Activated CD4-positive, alpha-beta T cell treated with anti-CD3 and anti-CD28 coated beads, Interleukin-2, Interleukin-4, amounts not matched to agents 100 ng/mL and 50 ng/mL, durations not matched to agents 16 hours and 8 hours (primary cell): ENCODE data around the gene NPM3.

Experiments used
- DNase-seq: peaks from one replicate; pipeline ENCODE4 v3.0.0-alpha.2; 2020; ENCODE audit warnings: low spot score

NPM3 gene, protein sequence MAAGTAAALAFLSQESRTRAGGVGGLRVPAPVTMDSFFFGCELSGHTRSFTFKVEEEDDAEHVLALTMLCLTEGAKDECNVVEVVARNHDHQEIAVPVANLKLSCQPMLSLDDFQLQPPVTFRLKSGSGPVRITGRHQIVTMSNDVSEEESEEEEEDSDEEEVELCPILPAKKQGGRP

DNA sequence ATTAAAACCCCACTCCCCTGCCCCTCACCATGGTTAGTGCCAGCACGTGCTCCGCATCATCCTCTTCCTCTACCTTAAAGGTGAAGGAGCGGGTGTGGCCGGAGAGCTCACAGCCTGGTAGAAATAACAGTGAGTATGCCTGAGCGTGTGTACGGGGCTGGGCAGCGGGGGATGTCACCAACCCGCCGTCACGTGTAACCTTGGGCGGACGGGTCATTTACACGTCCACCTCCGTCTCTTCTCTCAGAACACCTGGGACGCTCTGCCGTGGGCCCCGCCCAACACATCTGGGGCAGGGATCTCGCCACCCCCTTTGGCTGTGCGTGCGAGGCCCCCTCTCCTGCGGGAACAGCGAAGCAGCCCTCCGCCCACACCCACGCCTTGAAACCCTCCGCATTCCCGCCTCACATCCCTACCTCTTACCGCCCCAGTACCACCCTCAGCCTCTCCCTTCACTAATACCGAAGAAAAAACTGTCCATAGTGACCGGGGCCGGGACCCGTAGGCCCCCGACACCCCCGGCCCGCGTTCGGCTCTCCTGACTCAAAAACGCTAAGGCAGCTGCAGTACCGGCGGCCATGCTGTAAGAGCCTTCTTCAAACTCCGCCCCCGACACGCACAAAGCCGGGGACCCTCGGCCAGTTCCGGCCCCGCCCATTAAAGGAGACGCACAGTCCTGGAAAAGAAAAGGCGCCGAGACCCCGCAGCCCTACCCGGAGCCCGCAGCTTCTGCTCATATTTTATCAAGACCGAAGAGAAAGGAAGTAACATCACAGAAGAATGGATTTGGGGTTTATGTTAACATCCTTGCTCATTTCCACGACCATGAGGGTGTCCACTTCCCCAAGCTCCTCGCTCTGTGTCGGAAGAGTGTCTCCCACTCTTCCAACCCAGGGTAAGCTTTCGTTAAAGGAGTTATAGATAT is at the start of gene NPM3:
NPM3 (minus strand) TSS at position 636 of the 925 bp plus-strand sequence; CDS start at position 580, 56 bp downstream.
- peak; percentile 89 for DNase-seq

DNA sequence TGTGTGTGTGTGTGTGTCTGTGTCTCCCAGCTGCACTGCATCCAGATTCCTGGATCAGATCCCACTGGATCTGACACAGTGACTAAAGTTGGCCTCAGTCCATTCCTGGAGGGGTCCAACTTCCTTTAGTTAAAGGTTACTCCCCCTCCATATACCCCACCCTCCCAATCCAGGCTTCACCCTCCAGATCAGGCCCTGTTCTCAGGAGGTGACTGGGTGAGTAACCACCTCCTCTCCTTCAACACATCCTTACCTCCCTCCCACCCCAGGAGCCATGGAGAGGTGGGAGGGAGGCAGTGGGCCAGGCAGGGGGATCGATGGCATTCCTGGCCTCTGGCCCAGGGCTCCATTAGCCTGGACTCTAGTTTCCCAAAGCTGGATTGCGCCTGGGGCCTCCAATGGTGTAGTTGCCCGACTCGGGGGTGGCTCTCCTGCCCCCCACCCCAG is 49.1 kb upstream of the NPM3 start:
- DNase-seq = no peak

DNA sequence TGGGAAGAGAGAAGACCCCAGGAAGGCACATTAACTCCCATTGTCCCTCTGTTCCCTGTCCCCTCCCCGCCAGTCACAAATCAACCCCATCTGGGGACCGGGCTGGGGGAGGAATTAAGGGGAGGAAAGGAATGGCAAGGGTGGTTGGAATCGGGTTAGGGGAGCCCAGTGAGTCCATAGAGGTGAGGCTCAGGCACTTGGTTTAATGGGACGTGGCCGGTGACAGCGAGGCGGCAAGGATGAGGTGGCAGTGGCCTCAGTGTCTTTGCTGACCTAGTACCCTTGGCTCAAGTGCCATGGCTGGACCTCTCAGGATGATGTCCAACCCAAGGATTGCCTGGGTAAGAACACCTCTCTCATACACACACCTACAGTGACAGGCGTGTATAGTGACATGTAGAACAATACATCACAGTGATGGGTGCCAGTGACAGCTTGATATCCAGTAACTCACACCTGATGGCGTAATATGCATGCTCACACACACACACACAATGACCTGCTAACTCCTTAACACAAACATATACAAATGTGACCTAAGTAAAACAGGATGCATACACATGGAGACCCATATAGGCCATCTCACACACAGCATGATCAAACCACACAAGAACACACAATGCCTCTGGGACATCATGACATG is 48.0 kb upstream of the NPM3 start:
- DNase-seq = no peak

DNA sequence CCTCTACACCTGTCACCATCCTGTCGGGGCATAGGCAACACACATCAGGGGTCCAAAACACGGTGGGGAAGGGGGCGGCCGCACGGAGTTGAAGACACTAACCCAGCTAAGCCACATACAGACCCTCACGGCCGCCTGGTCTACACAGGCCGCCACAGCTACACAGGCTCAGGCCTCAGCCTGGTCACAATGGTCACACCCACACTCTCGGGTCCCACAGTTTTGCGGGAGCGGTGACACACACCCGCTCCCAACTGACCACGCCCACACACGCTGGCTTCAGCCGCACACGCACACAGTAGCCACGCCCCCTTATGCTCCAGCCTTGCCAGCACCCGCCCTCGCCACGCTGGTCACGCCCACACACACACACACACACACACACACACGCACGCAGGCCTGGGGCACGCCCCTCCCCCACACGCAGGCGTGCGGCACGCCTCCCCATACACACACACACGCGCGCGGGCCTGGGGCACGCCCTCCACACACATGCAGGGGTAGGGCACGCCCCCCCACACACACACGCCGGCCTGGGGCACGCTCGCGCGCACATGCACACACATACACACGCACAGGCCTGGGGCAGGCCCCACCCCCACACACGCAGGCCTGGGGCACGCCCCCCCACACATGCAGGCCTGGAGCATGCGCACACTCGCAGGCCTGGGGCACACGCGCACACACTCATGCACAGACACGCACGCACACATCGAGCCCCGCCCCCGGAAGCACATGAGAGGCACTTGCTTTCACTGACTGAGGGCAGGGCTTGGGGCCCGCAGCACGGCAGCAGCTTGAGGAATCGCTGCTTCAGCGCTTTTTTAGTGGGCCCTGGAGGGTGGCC is 47.3 kb upstream of the NPM3 start:
- peak; percentile 91 for DNase-seq

DNA sequence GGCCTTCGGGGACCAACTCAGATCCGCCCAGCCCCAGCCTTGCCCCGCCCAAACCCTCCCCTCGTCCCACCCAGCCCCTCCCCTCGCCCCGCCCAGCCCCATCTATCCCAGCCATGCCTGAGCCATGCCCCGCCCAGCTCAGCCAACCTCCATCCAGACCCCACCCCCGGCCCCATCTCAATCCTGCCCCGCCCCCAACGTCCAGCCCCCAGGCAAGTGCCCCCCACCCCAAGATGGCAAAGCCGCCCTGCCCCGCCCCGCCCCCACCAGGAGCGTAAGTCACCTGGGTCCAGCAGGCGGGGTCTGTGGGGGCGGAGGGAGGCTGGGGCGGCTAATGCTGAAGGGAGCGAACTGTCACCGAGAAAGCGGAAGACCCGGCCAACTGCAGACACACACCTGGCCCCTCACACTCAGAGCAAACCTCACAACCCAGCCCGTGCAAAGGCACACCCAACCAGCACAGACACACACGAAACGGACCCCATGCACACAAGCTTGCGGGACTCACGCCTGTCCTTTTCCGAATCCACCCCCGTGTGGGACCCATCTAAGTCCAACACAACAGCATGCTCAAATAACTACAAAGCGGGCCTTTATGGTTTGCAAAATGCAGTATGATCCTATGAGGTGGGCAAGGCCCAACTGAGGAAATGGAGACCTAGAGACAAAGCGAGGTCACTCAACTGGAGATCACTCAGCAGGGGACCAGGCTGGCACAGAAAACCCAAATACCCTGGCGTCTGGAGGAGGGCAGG is 46.5 kb upstream of the NPM3 start:
- DNase-seq = peak; percentile 47

DNA sequence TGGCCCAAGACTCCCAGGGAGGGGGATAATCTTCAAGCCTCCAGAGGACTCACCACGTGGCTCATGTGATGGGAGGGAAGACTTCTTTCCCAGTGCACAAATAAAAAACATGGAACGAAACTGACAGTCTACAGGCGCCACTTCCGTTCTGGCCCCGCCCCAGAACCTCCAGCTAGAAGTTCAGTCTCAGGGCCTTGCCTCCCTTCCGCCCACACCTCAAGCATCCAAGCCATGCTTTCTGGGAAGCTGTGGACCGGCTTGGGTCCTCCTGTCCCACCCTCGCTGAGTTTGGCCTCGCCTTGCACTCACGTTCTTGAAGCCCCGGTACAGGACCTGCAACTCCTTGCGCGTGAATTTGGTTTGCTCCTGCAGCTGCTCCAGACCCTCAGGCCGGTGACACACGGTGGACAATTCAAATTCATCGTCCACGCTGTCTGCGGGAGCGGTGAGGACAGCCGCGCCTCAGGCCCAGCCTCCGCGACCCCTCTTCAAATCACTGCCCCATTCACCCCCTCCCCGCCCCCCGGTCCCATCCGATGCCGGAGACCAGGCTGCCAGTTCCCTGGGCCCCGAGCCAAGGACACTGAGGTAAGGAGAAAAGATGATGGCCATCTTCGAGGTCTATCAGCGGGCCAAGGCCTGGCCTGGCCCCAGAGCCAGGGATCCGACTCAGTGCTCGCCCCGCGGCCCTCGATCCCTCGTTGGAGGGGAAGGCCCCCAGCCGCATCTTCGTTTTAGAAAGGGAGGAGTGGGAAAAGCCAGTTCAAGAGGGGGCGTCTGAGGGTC is 45.7 kb upstream of the NPM3 start:
- no peak for DNase-seq

DNA sequence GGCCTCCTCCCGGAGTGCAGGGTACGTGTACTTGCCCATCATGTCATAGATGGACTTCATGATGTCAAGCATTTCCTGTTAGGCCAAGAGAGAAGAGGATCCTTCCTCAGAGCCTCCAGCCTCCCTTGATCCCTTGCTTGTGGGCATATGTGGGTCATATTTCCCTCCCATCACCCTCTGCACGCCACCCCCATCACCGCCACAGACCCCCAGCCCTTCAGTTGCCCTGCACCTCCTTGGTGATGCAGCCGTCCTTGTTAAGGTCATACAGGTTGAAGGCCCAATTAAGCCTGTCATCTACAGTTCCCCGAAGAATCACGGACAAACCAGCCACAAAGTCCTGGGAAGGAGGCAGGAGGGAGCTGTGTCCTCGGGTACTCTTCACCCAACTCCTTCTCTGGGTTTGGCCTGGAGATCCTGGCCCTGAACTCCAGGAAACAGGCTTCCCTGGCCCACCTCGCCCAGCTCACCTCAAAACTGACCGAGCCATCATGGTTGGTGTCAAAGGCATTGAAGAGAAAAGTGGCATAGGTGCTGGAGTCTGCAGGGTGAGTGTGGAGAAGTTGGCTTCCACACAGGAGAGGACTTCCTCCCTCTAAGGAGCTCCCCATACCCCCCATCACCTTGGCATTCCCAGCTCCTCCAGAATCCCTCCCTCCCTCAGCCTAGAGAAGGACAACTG is 44.8 kb upstream of the NPM3 start:
- no peak for DNase-seq

DNA sequence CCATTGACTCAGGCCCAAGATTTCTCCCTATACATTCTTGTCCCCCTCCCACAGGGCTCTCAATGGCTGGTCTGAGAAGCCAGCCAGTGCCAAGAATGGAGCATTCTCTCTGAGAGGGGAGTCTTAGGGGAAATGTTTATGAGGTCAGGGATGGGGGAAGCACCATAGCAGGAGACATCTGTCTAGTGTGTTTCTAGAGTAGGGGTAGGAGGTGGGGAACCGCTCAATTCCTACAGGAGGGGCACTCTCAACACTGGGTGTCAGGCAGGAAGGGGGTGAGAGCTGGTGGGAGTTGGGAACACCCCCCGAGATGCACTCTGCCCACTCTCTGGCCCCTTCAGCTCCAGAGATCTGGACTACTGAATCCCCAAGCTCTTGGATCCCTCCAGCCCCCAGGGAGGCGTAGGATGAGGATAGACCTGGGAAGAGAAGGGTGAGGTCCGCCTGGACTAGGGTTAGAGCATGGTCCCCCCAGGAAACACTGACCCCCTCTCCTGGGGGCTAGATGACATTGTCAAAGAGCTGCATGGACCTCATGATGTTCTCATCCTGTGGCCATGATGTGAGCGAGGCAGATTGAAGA is 43.7 kb upstream of the NPM3 start:
- DNase-seq = no peak

DNA sequence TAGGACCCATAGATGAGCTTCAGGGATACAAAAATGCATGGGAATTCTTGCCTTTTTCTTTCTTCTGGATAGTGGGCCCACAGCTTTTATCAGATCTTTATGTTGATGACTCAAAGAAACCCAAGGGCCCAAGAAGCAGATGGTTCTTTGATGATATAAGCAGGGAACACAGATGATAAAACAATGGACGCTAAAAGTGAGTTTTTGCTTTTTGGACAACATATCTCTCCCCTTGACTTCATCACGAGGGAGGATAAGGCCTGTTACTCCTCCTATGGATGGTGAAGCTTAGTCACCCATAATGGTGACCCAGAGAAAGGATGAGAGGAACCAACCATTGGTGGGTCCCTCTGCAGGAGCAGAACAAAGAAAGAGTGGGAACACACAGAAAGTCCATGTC is 41.5 kb upstream of the NPM3 start:
- DNase-seq = no peak

DNA sequence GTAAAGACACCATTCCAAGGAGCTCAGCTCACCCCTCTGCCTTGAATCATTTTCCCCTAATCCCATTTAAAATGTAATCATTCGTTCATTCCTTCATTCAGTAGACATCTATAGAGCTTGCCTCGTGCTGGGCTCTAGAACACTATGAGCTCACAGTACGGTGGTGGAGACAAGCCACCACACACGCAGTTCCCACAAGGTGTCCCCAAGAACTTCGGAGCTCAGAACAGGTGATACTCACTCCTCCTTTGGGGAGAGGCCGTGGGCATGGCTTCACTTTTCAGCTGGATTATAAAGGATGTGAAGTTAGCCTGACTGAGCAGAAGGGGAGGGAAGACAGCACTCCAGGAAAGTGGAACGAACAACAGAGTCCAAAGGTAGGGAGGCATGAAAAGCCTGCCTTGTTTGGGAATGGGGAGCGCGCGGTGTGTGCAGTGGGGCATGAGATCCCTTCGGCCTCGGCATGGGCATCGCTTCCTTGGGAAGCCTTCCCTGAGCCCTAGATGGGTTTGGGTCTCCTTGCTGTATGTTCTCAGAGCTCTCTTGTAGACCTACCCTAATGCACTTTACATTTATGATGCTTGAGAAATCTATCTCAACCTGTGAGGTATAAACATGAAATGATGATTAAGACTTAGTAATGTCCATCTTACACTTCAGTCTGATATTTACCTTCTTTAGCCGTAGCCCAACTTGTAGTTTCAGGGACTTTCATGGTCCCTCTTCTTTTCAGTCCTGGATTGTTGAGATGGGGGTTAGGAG is 35.8 kb upstream of the NPM3 start:
- DNase-seq = peak; percentile 38

DNA sequence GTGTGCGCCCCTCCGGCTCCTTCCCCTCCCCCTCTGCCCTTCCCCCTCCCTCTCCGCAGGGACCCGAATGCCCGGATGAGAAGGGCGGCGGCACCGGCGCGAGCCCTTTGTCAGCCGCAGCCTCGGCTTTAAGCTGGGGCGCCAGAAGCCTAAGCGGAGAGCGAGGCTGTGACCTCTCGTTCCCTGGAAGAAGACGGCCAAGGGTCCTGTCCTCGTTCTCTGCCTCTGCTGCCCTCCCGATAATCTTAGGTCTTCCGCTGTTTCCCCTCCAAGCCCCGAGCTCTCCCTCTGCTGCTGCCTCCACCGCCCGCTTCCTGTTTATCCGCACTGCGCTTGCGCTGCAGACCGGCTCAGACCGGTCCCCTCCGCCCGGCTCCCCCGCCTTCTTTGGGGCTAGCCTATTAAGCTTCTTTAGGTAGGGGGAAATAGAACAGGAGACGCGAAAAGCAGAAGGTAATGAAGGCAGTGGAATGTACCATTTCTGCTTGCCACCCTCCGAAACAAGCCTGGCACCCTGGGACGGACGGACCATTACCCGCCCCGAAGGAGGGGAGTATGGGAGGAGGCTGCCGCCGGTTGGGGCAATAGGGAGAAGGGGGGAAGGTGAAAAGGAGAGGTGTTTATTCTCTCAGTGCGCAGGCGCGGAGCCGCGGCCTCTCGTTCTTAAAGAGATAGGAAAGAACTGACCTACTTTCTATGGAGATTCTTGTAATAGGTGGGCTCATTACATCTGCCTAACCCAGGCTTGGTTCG is 35.0 kb upstream of the NPM3 start, which contains the start of gene OGA:
OGA (minus strand) TSS at position 326 of the 753 bp plus-strand sequence. CDS start 422 bp downstream, outside the sequence.
- peak; percentile 99 for DNase-seq

DNA sequence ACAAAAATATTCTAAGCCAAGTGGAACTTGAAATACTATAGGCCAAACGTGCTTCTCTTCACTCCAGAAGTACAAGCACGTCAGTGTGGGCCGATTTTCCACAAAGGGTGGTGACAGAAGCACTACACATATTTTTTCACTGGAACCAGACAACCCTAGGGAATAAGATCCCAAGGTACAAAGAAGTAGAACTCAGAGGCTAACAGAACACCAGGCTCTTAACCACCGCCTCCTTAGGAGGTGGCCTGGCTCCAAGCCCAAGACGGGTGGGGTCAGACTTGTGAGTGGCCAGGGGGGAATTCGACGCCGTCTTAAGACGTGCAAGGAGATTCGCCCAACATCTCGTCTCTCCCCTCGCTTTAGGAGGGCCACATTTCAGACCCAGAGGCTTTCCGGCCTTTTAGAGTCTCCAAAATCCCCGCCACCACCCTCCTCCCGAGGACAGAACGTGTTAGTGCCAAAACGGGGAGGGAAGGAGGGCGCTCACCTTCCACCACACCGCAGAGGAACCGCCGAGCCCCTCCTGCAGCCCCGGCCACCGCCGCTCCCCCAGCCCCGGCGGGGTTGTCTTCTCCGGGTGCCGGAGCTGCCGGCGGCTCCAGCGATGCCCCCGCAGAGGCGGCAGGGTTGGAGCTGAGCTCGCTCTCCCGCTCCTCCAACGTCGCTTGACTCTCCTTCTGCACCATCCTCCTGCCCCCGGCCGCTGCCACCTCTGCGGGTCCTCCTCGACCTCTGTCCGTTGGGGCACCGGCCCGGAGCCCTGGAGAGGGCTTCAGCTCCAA is 34.3 kb upstream of the NPM3 start:
- peak; percentile 34 for DNase-seq

DNA sequence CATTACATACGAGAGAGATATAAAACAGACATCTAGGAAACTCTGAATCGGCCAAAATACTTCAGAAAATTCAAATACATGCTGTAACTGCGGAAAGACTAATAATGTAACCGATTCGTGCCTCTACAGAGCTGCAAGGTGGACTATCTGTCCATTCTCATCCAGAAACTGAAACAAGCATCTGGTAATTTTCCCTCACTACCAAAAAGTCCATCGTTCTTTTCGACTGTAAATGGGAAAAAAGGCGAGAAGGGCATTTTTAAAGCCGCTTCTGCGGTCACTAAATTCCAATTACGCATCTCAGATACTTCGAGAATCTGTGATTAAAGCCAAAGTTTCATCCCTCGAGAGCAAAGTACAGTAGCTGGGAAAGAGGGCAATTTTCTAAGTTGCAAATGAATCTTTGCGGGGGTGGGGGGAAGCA is 33.7 kb upstream of the NPM3 start:
- peak; percentile 31 for DNase-seq

DNA sequence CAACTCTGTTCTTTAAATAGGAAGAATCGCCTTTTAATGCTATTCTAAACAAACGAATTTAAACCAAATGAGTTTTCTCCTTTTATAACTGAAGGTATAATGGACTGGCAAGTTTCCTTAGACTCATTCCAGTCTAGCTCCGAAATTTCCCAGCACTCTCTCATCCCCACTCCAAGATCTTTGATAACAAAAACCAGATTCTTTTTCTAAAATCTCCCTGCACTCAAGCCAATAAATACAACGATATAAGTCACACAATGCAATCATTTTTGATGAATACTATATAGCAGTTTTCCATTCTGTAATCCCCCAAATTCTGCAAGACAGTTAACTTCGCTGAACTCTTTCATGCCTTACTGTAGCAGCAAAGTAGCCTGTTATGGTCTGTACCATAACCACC is 33.1 kb upstream of the NPM3 start:
- DNase-seq = no peak

DNA sequence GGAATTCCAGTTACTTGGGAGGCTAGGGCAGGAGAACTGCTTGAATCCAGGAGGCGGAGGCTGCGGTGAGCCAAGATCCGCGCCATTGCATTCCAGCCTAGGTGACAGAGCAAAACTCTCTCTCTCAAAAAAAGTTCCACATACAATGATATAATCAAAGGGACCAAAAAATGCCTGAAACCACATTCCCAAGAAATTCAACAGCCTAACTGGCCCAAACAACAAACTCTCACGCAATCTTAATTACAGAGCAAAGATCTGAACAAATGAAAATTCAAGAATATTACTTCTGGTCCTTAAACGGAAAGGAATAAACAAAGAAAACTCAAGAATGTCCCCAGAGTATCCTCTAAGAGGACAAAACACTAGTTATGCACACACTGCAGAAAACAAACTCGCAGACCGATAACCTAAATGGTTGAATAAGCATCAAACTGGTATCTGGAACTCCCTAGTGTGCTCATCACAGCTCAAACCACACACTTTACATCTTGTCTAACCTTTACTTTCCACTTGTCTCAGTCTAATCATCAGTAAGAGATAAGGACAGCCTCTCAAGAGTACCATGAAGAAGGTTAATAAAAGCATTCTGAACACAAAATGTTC is 31.3 kb upstream of the NPM3 start:
- DNase-seq = peak; percentile 35

DNA sequence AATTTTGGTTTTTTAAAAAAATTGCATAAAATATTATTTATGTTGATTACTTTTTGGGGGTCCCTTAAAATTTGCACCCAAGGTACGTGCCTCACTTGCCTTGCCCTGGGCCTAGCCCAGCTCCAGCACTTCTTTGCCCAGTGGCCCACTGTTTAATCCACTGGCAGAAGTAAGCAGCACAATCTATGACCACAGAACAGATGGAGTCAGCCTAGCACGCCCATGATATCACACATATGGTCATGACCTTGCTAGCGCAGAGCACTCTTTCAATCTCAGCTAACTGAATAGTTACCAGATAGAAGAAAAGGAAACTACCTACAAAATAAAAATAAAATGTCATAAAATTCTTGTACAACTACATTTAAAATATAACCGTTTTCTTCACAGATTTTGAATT is 29.4 kb upstream of the NPM3 start:
- DNase-seq = no peak

DNA sequence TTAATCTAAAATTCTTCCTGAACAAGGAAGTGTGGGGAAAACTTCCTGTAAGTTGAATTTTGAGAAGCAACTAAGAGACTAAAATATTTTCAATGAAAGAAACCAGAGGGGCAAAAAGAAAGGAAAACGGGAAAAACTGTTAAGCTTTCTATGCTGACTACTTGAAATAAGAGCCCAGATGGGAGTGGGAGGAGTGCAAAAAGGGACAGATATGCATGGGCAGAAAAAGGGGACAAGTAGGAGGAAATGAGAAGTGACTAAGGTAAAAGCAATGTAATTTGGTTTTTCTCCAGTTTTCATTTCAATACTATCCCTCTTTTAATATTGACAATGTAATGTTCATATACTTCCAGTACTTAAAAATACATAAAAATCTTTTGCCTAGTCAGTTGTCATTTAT is 23.9 kb upstream of the NPM3 start:
- DNase-seq = no peak
